ENCODE results near the gene SLC35F3.

SLC35F3 gene

GRCh38 chr1:234136073-234136472 lies 231.6 kb downstream of the SLC35F3 start:
- FAIRE-seq, result no peak
- no peak for TF ChIP-seq CTCF (IDR thresholded peaks at IDR 0.05; ENCODE audit: insufficient read depth, missing control alignments)
- no peak for DNase-seq (ENCODE audit: insufficient read length, low spot score)

DNA sequence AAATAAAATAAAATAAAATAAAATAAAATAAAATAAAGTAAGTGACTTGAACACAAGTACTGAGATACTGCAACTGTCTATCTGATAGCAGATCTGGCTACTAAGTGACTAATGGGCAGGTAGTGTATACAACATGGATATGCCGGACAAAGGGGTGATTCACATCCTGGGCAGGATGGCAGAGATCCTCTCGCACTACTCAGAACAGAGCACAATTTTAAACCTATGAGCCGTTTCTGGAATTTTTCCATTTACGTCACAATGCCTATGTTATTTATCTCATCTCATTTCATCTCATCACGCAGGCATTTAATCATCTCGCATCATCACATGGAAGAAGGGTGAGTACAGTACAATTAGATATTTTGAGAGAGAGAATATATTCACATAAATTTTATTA lies 235.5 kb downstream of the SLC35F3 start:
- no peak for TF ChIP-seq CTCF (IDR thresholded peaks at IDR 0.05; ENCODE audit: insufficient read depth, missing control alignments)
- DNase-seq (ENCODE audit: insufficient read length, low spot score) (no peak), FAIRE-seq (no peak)

DNA sequence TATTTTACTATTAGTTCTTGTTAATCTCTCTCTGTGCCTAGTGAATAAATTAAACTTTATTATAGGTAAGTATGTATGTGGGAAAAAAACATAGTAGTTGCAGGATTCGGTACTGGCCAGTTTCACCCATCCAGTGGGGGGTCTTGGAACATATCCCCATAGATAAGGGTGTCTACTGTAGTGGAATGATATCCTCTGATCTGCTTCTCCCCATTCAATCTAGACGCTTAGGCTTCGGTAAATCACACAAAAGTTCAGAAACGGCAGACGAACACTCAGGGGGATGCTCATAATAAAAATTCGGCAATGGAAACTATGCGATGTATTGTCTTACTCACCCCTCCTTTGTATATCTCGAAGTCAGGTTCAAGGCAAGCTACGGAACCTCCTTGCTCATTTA lies 235.9 kb downstream of the SLC35F3 start:
- DNase-seq (ENCODE audit: insufficient read length, low spot score), result no peak
- no peak for FAIRE-seq
- no peak for TF ChIP-seq CTCF (IDR thresholded peaks at IDR 0.05; ENCODE audit: insufficient read depth, missing control alignments)

DNA sequence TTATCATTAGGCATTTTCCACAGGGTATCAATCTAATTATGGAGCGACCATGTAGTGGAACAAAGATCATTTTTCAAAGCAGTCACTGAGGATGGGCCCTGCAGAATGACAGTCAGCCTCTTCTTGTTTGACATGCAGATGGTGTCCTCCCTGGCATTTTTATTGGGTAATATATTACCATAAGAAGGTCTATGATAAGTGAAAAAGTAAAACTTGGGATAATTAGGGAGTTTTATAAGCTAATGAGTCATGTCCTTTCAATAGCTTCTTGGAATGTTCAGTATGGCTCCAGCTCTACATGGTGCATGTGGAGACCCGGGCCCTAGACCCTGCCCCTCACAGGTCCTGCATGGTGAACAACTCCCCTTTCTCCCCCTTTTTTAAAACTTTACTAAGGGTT lies 236.5 kb downstream of the SLC35F3 start:
- DNase-seq (ENCODE audit: insufficient read length, low spot score) (no peak), FAIRE-seq (no peak)
- no peak for TF ChIP-seq CTCF (IDR thresholded peaks at IDR 0.05; ENCODE audit: insufficient read depth, missing control alignments)

DNA sequence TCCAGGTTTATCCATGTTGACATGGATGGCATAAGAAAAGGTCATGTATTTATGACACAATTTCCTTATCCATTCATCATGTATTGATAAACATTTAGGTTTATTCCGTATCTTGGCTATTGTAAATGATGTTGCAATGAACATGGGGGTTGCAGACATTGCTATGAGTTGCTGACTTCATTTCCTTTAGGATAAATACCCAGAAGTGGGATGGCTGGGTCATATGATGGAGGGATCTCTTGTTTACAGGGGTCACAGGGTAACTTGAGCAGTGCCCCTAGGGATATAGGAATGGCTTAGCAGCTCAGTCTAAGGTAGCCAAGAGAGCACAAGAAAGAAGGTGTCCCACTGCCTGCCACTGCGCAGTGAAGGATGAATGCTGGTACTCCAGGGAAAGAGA lies 239.2 kb downstream of the SLC35F3 start:
- FAIRE-seq (no peak), DNase-seq (ENCODE audit: insufficient read length, low spot score) (no peak)
- no peak for TF ChIP-seq CTCF (IDR thresholded peaks at IDR 0.05; ENCODE audit: insufficient read depth, missing control alignments)

GRCh38 chr1:234144901-234145300 lies 240.4 kb downstream of the SLC35F3 start:
- no peak for TF ChIP-seq CTCF (IDR thresholded peaks at IDR 0.05; ENCODE audit: insufficient read depth, missing control alignments)
- no peak for FAIRE-seq

DNA sequence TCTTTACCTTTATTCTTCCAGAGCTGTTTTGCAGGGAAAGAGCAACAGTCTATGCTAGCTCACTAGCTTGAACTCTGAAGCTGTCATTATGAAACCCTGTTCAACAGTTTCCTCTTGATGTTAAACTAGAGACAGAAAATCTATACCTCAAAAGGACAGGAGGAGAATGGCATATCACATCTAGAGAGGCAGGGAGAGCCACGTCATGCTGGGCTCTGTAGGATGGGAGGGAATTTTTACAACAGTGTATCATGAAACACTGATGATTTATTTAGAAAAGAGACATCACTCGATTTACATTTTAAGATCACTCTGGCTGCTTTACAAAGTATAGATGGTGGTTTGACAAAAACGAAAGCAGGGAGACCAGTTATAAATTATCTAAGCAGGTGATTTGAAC lies 243.9 kb downstream of the SLC35F3 start:
- TF ChIP-seq CTCF (IDR thresholded peaks at IDR 0.05; ENCODE audit: insufficient read depth, missing control alignments), result no peak
- DNase-seq (ENCODE audit: insufficient read length, low spot score) (no peak), FAIRE-seq (no peak)

More at GRCh38 chr1:234144901-234145300, 240.4 kb downstream of the SLC35F3 start:
- no peak for DNase-seq (ENCODE audit: insufficient read length, low spot score)

All from D721Med (cell line).